ENCODE data around the gene GZMM. TPM values are rescaled to one million over a fixed set of nuclear protein-coding genes. Genes with fewer than 3 reads are reported as not detected.

Gene GZMM
- total RNA-seq, 6 experiments from 2014 or later, result 0.59 to 0.95 (median 0.74) TPM; not detected in 3

GRCh38 chr19:596263-596655 lies 52.4 kb downstream of the GZMM start:
- TF ChIP-seq, protein P1, sequence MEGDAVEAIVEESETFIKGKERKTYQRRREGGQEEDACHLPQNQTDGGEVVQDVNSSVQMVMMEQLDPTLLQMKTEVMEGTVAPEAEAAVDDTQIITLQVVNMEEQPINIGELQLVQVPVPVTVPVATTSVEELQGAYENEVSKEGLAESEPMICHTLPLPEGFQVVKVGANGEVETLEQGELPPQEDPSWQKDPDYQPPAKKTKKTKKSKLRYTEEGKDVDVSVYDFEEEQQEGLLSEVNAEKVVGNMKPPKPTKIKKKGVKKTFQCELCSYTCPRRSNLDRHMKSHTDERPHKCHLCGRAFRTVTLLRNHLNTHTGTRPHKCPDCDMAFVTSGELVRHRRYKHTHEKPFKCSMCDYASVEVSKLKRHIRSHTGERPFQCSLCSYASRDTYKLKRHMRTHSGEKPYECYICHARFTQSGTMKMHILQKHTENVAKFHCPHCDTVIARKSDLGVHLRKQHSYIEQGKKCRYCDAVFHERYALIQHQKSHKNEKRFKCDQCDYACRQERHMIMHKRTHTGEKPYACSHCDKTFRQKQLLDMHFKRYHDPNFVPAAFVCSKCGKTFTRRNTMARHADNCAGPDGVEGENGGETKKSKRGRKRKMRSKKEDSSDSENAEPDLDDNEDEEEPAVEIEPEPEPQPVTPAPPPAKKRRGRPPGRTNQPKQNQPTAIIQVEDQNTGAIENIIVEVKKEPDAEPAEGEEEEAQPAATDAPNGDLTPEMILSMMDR (IDR thresholded peaks at IDR 0.05), result no peak
- no peak for TF ChIP-seq POLR2A (IDR thresholded peaks at IDR 0.05)
- Histone ChIP-seq H3K27ac (no peak overlapping the region), H3K4me1 (no peaks in the 10 kb centered on the region), H3K27me3 (peaks cover 0 to 11% of the 10 kb centered on the region in 2 donors), H3K9me3 (no peaks in the 10 kb centered on the region), H3K36me3 (no peaks in the 10 kb centered on the region), H3K4me3 (no peak overlapping the region)
- intact Hi-C loops (cut with DNase I), result loop anchor here in 1 of 2 donors (10.0 kb wide), 1 partner anchor 139 kb away; no protein-coding TSS in a partner anchor
- no peak for ATAC-seq
- DNase-seq, result no peak
- 42% methylated on average over 2 of the region's 16 CpGs for WGBS (ENCODE audit: insufficient coverage, low coverage, low lambda C conversion rate, missing lambda C conversion rate)

DNA sequence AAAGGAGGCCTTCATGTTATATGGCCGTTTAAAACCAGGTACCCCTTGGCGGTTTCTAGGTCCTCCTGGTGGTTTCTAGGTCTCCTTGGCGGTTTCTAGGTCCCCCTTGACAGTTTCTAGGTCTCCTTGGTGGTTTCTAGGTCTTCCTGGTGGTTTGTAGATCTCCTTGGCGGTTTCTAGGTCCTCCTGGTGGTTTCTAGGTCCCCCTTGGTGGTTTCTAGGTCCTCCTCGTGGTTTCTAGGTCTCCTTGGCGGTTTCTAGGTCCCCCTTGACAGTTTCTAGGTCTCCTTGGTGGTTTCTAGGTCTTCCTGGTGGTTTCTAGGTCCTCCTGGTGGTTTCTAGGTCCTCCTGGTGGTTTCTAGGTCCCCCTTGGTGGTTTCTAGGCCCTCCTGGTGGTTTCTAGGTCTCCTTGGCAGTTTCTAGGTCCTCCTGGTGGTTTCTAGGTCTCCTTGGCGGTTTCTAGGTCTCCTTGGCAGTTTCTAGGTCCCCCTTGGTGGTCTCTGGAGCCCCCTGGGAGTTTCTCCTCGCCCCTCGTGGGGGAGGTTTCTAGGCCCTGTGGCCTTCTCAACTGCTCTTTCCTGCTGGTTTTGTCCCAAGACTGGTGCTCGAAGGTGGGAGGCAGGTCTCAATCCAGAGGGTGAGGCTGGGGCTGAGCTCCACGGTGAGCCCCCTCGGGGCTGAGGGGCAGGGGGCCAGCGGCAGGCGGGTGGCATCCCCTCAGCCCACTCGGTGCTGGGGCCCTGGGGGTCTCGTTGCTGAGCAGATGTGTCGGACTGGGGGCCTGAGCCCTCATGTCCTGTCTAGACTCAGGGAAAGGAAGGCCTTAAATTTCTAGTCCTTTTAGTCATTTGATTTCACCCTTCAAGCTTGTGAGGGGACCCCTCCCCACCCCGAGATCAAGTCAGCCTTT lies 53.8 kb downstream of the GZMM start:
- intact Hi-C loops (cut with DNase I), result loop anchor here in 1 of 2 donors (10.0 kb wide), 1 partner anchor 137 kb away; no protein-coding TSS in a partner anchor
- DNase-seq, result no peak
- Histone ChIP-seq H3K27me3 (no peaks in the 10 kb centered on the region), H3K4me3 (no peak overlapping the region), H3K36me3 (no peaks in the 10 kb centered on the region), H3K27ac (no peak overlapping the region), H3K9me3 (no peaks in the 10 kb centered on the region), H3K4me1 (no peaks in the 10 kb centered on the region)
- TF ChIP-seq, protein P1 (IDR thresholded peaks at IDR 0.05), result no peak
- no peak for TF ChIP-seq POLR2A (IDR thresholded peaks at IDR 0.05)
- no peak for ATAC-seq
- WGBS (ENCODE audit: insufficient coverage, low coverage, low lambda C conversion rate, missing lambda C conversion rate), result 47% methylated on average over 6 of the region's 18 CpGs

Other genes with a start within 250 kb of the GZMM start
- 1 to 10 TPM; 3.1 to 7.3 (median 4.5) TPM for gene MIER2, start 199.3 kb upstream of the GZMM start, total RNA-seq
- 1 to 10 TPM in 1 of 6 experiments, under 1 TPM in 5; 0.12 to 2.0 (median 0.44) TPM for gene C2CD4C, start 134.9 kb upstream of the GZMM start, total RNA-seq
- gene SHC2, start 83.0 kb upstream of the GZMM start, total RNA-seq, result 10 to 100 TPM; 48.4 to 69.9 (median 59.1) TPM
- gene MADCAM1, start 47.6 kb upstream of the GZMM start, total RNA-seq, result under 1 TPM; 0.11 to 0.69 (median 0.31) TPM
- 10 to 100 TPM in 3 of 6 experiments, 1 to 10 TPM in 3; 8.2 to 42.2 (median 10.3) TPM for gene TPGS1, start 36.6 kb upstream of the GZMM start, total RNA-seq
- gene CDC34, start 12.3 kb upstream of the GZMM start, total RNA-seq, result 10 to 100 TPM; 44.8 to 81.8 (median 49.5) TPM
- gene BSG, start 28.5 kb downstream of the GZMM start, total RNA-seq, result 100 to 1,000 TPM in 4 of 6 experiments, 10 to 100 TPM in 2; 88.6 to 369 (median 124) TPM
- under 1 TPM in 5 of 6 experiments, not detected in 1; 0.05 to 0.27 (median 0.09) TPM for gene HCN2, start 45.8 kb downstream of the GZMM start, total RNA-seq
- gene POLRMT, start 89.5 kb downstream of the GZMM start, total RNA-seq, result 10 to 100 TPM; 25.9 to 42.9 (median 33.3) TPM
- under 1 TPM in 1 of 6 experiments, not detected in 5; 0.15 TPM for gene FGF22, start 95.8 kb downstream of the GZMM start, total RNA-seq
- 10 to 100 TPM; 18.3 to 85.0 (median 28.8) TPM for gene RNF126, start 119.2 kb downstream of the GZMM start, total RNA-seq
- 10 to 100 TPM in 3 of 6 experiments, 1 to 10 TPM in 3; 4.2 to 18.7 (median 10.4) TPM for gene FSTL3, start 132.3 kb downstream of the GZMM start, total RNA-seq
- under 1 TPM in 1 of 6 experiments, not detected in 5; 0.20 TPM for gene PRSS57, start 151.4 kb downstream of the GZMM start, total RNA-seq
- gene PALM, start 164.9 kb downstream of the GZMM start, total RNA-seq, result 10 to 100 TPM in 2 of 6 experiments, 1 to 10 TPM in 4; 4.6 to 12.7 (median 7.1) TPM
- gene MISP, start 207.1 kb downstream of the GZMM start, total RNA-seq, result under 1 TPM in 1 of 6 experiments, not detected in 5; 0.09 TPM

Measured in right lobe of liver (tissue), 6 donors.